Hepatocyte (in vitro differentiated cells): ENCODE measurements around the gene DOHH. TPM values are rescaled to one million over a fixed set of nuclear protein-coding genes. Genes with fewer than 3 reads are reported as not detected.

Source experiments
- DNase-seq: peaks from one replicate; pipeline ENCODE4 v3.0.0-alpha.2; 2016; ENCODE audit warnings: low spot score
- H2AFZ ChIP-seq: fragments of 200-600 bp; sonication (generic); 2 replicates; pipeline ENCODE4 v1.6.0; 2016; ENCODE audit warnings: antibody characterized with exemption, mild to moderate bottlenecking
- H3K27ac ChIP-seq: fragments of 200-600 bp; sonication (generic); 2 replicates; pipeline ENCODE4 v1.5.1; 2016; ENCODE audit warnings: mild to moderate bottlenecking
- H3K27me3 ChIP-seq: fragments of 200-600 bp; sonication (generic); 2 replicates; pipeline ENCODE4 v1.6.1; 2016
- H3K36me3 ChIP-seq: fragments of 200-600 bp; sonication (generic); replicated peaks from 2 replicates; pipeline ENCODE4 v1.5.1; 2016; ENCODE audit warnings: low read depth; ENCODE audit not compliant: insufficient read depth
- H3K4me1 ChIP-seq: fragments of 200-600 bp; sonication (generic); 2 replicates; pipeline ENCODE4 v1.5.1; 2016; ENCODE audit warnings: mild to moderate bottlenecking, moderate library complexity; ENCODE audit not compliant: insufficient read depth
- H3K4me2 ChIP-seq: fragments of 200-600 bp; sonication (generic); 2 replicates; pipeline ENCODE4 v1.6.0; 2016
- H3K4me3 ChIP-seq: fragments of 200-600 bp; sonication (generic); 2 replicates; pipeline ENCODE4 v1.5.1; 2016; ENCODE audit warnings: mild to moderate bottlenecking
- H3K79me2 ChIP-seq: fragments of 200-600 bp; sonication (generic); 2 replicates; pipeline ENCODE4 v1.6.0; 2017; ENCODE audit warnings: mild to moderate bottlenecking
- H3K9me2 ChIP-seq: fragments of 200-600 bp; sonication (generic); replicated peaks from 2 replicates; pipeline ENCODE4 v1.6.0; 2017; ENCODE audit warnings: mild to moderate bottlenecking; ENCODE audit not compliant: insufficient read depth
- H3K9me3 ChIP-seq: fragments of 200-600 bp; sonication (generic); 2 replicates; pipeline ENCODE4 v1.5.1; 2016; ENCODE audit warnings: low read depth, mild to moderate bottlenecking
- H4K20me1 ChIP-seq: fragments of 200-600 bp; sonication (generic); 2 replicates; pipeline ENCODE4 v1.6.0; 2016; ENCODE audit warnings: mild to moderate bottlenecking; ENCODE audit not compliant: insufficient read depth, poor library complexity, severe bottlenecking
- CTCF ChIP-seq: fragments of 200-600 bp; sonication (generic); IDR thresholded peaks from 2 replicates; pipeline ENCODE4 v1.5.1; 2016; ENCODE audit warnings: antibody characterized with exemption, mild to moderate bottlenecking; ENCODE audit not compliant: poor library complexity
- EZH2 ChIP-seq: fragments of 200-600 bp; sonication (generic); IDR thresholded peaks from 2 replicates; pipeline ENCODE4 v1.6.1; 2016; ENCODE audit warnings: antibody characterized with exemption, mild to moderate bottlenecking, borderline replicate concordance
- EZH2phosphoT487 ChIP-seq: fragments of 200-600 bp; sonication (generic); IDR thresholded peaks from one replicate; pipeline ENCODE4 v1.6.1; 2018; ENCODE audit warnings: antibody characterized with exemption, mild to moderate bottlenecking, low read depth, moderate library complexity; ENCODE audit not compliant: unreplicated experiment, severe bottlenecking
- WGBS: methylation state at CpG from one replicate; pipeline ENCODE4 v1.1.6; 2016; ENCODE audit warnings: low lambda C conversion rate; ENCODE audit errors: missing lambda C conversion rate; 5-methylcytosine and 5-hydroxymethylcytosine counted together
- polyA plus RNA-seq: library from polyadenylated mRNA; unstranded; fragments of >200 nt; fragmentation: Nextera tagmentation; extraction: Ambion mirVana; gene quantifications from 2 replicates; pipeline ENCODE4 v1.2.1, GENCODE V29; 2016
- total RNA-seq: library from RNA; depleted of rRNA; stranded (reverse); fragments of >200 nt; gene quantifications from 2 replicates; pipeline ENCODE4 v1.2.3, GENCODE V29; 2014

Gene DOHH
- total and polyA plus RNA-seq, 2 experiments from 2014 or later = 14.9 to 17.6 TPM

- Histone ChIP-seq H3K4me1 (no peaks in the 10 kb centered on the region), H3K36me3 (no peaks in the 10 kb centered on the region), H4K20me1 (peaks cover 17% of the 10 kb centered on the region), H3K27me3 (no peaks in the 10 kb centered on the region), H3K4me3 (no peak overlapping the region), H3K9me2 (no peaks in the 10 kb centered on the region), H3K4me2 (no peak overlapping the region), H3K27ac (no peak overlapping the region), H3K9me3 (no peaks in the 10 kb centered on the region), H2AFZ (no peak overlapping the region), H3K79me2 (peaks cover 14% of the 10 kb centered on the region)
- TF ChIP-seq EZH2 (no peak), CTCF (peak; percentile 13)
- no peak for DNase-seq
- 97% methylated on average over 17 of the region's 28 CpGs for WGBS
Observed at GRCh38 chr19:3526507-3527237, 26.2 kb upstream of the DOHH start.

- H3K36me3 ChIP-seq = no peaks in the 10 kb centered on the region
- TF ChIP-seq EZH2phosphoT487 = no peak
- TF ChIP-seq CTCF = no peak
- TF ChIP-seq EZH2 = no peak
- no peak overlapping the region for H3K4me2 ChIP-seq
Observed at GRCh38 chr19:3524904-3525451, 24.5 kb upstream of the DOHH start.

GRCh38 chr19:3524078-3524842 is 23.8 kb upstream of the DOHH start:
- Histone ChIP-seq H3K27ac (no peak overlapping the region), H3K9me2 (no peaks in the 10 kb centered on the region), H3K4me2 (no peak overlapping the region), H3K4me1 (no peaks in the 10 kb centered on the region), H3K79me2 (peaks cover 38% of the 10 kb centered on the region), H4K20me1 (peaks cover 41% of the 10 kb centered on the region), H2AFZ (no peak overlapping the region), H3K9me3 (no peaks in the 10 kb centered on the region), H3K36me3 (no peaks in the 10 kb centered on the region), H3K27me3 (no peaks in the 10 kb centered on the region), H3K4me3 (no peak overlapping the region)
- DNase-seq = no peak
- TF ChIP-seq CTCF = no peak
- TF ChIP-seq EZH2 = no peak
- TF ChIP-seq EZH2phosphoT487 = no peak
- 97% methylated on average over 32 of the region's 33 CpGs for WGBS

More at GRCh38 chr19:3524904-3525451, 24.5 kb upstream of the DOHH start:
- H3K9me2 ChIP-seq = no peaks in the 10 kb centered on the region
- no peak for DNase-seq
- WGBS = 96% methylated on average over 19 of the region's 20 CpGs
- H3K4me3 ChIP-seq = no peak overlapping the region
- no peaks in the 10 kb centered on the region for H3K4me1 ChIP-seq
- H3K27me3 ChIP-seq = no peaks in the 10 kb centered on the region
- H3K9me3 ChIP-seq = no peaks in the 10 kb centered on the region
- peaks cover 31% of the 10 kb centered on the region for H3K79me2 ChIP-seq
- no peak overlapping the region for H2AFZ ChIP-seq
- H4K20me1 ChIP-seq = peaks cover 34% of the 10 kb centered on the region
- no peak overlapping the region for H3K27ac ChIP-seq
